Measurements from ENCODE around the gene COMT. TPM values are rescaled to one million over a fixed set of nuclear protein-coding genes. Genes with fewer than 3 reads are reported as not detected.

The COMT gene
- total RNA-seq, 5 donors from 2014 or later (not counting 1 experiment from before 2014, with no cell fraction given): 30.6 to 53.1 (median 50.5) TPM

GRCh38 chr22:19980766-19981165 is 39.2 kb downstream of the COMT start:
- H3K9me3 Mint-ChIP-seq: no peaks in the 10 kb centered on the region

GRCh38 chr22:19981171-19981960 is 39.8 kb downstream of the COMT start:
- H3K36me3 Mint-ChIP-seq: no peaks in the 10 kb centered on the region
- no peak for DNase-seq
- H3K27ac Mint-ChIP-seq: no peak overlapping the region
- H3K4me3 Mint-ChIP-seq: no peak overlapping the region
- no peak overlapping the region for H3K27ac ChIP-seq (ENCODE audit: low read length)
- peaks cover 0 to 26% of the 10 kb centered on the region in 2 experiments for H3K27me3 ChIP-seq (replicated peaks in 1 of 2; ENCODE audit: control insufficient read depth in 2 of 2, extremely low read depth in 1 of 2, insufficient read depth in 2 of 2, low read length in 1 of 2)
- no peaks in the 10 kb centered on the region for H3K9me3 Mint-ChIP-seq
- H3K4me3 ChIP-seq (ENCODE audit: control insufficient read depth in 1 of 2, extremely low read depth in 1 of 2, low read length in 1 of 2): no peak overlapping the region
- H3K36me3 ChIP-seq (ENCODE audit: control insufficient read depth in 2 of 2, extremely low read depth in 1 of 2, insufficient read depth in 1 of 2, low read length in 1 of 2): peaks cover 0 to 2% of the 10 kb centered on the region in 2 donors
- ChIA-PET CTCF (no interaction called here), POLR2A (no interaction called here)
- no peaks in the 10 kb centered on the region for H3K9me3 ChIP-seq
- no peak for ATAC-seq (replicated peaks in 1 of 4)
- H3K4me1 ChIP-seq (ENCODE audit: control insufficient read depth in 1 of 2, extremely low read depth in 1 of 2, insufficient read depth in 2 of 2, low read length in 2 of 2): peaks cover 0 to 7% of the 10 kb centered on the region in 2 experiments
- no peaks in the 10 kb centered on the region for H3K27me3 Mint-ChIP-seq
- 91% methylated on average over 33 of the region's 33 CpGs for WGBS (ENCODE audit: insufficient coverage)
- peaks cover 0 to 2% (median 2%) of the 10 kb centered on the region in 3 donors for H3K4me1 Mint-ChIP-seq

More at GRCh38 chr22:19980766-19981165, 39.2 kb downstream of the COMT start:
- Histone ChIP-seq H3K27me3 (replicated peaks in 1 of 2; ENCODE audit: control insufficient read depth in 2 of 2, extremely low read depth in 1 of 2, insufficient read depth in 2 of 2, low read length in 1 of 2) (peaks cover 0 to 20% of the 10 kb centered on the region in 2 experiments), H3K36me3 (ENCODE audit: control insufficient read depth in 2 of 2, extremely low read depth in 1 of 2, insufficient read depth in 1 of 2, low read length in 1 of 2) (peaks cover 0 to 2% of the 10 kb centered on the region in 2 donors), H3K27ac (ENCODE audit: low read length) (no peak overlapping the region), H3K4me1 (ENCODE audit: control insufficient read depth in 1 of 2, extremely low read depth in 1 of 2, insufficient read depth in 2 of 2, low read length in 2 of 2) (peaks cover 0 to 1% of the 10 kb centered on the region in 2 experiments), H3K4me3 (ENCODE audit: control insufficient read depth in 1 of 2, extremely low read depth in 1 of 2, low read length in 1 of 2) (no peak overlapping the region), H3K9me3 (no peaks in the 10 kb centered on the region)
- no peak for ATAC-seq (replicated peaks in 1 of 4)
- Mint-ChIP-seq H3K4me3 (no peak overlapping the region), H3K4me1 (no peaks in the 10 kb centered on the region), H3K27ac (no peak overlapping the region), H3K36me3 (no peaks in the 10 kb centered on the region), H3K27me3 (no peaks in the 10 kb centered on the region)
- ChIA-PET POLR2A (no interaction called here), CTCF (no interaction called here)
- WGBS (ENCODE audit: insufficient coverage): 93% methylated on average over 4 of the region's 7 CpGs
- no peak for DNase-seq

- no peaks in the 10 kb centered on the region for H3K36me3 Mint-ChIP-seq
- Histone ChIP-seq H3K27me3 (replicated peaks in 1 of 2; ENCODE audit: control insufficient read depth in 2 of 2, extremely low read depth in 1 of 2, insufficient read depth in 2 of 2, low read length in 1 of 2) (peaks cover 0 to 29% of the 10 kb centered on the region in 2 experiments), H3K4me3 (ENCODE audit: control insufficient read depth in 1 of 2, extremely low read depth in 1 of 2, low read length in 1 of 2) (no peak overlapping the region), H3K9me3 (no peaks in the 10 kb centered on the region), H3K36me3 (ENCODE audit: control insufficient read depth in 2 of 2, extremely low read depth in 1 of 2, insufficient read depth in 1 of 2, low read length in 1 of 2) (peaks cover 0 to 2% of the 10 kb centered on the region in 2 donors), H3K27ac (ENCODE audit: low read length) (no peak overlapping the region), H3K4me1 (ENCODE audit: control insufficient read depth in 1 of 2, extremely low read depth in 1 of 2, insufficient read depth in 2 of 2, low read length in 2 of 2) (peaks cover 0 to 13% of the 10 kb centered on the region in 2 experiments)
- ChIA-PET POLR2A (interaction anchor here in 1 of 2 donors (0.6 kb wide), 1 partner anchor 12 kb away, joined by 3 read pairs; no protein-coding TSS in a partner anchor), CTCF (no interaction called here)
- H3K9me3 Mint-ChIP-seq: no peaks in the 10 kb centered on the region
- peaks cover 0 to 3% (median 3%) of the 10 kb centered on the region in 3 donors for H3K4me1 Mint-ChIP-seq
- H3K4me3 Mint-ChIP-seq: no peak overlapping the region
- WGBS (ENCODE audit: insufficient coverage): 92% methylated on average over 14 of the region's 16 CpGs
- H3K27ac Mint-ChIP-seq: no peak overlapping the region
- DNase-seq (no peak), ATAC-seq (replicated peaks in 1 of 4) (no peak)
- no peaks in the 10 kb centered on the region for H3K27me3 Mint-ChIP-seq
Observed at GRCh38 chr22:19981961-19982920, 40.7 kb downstream of the COMT start.

DNA sequence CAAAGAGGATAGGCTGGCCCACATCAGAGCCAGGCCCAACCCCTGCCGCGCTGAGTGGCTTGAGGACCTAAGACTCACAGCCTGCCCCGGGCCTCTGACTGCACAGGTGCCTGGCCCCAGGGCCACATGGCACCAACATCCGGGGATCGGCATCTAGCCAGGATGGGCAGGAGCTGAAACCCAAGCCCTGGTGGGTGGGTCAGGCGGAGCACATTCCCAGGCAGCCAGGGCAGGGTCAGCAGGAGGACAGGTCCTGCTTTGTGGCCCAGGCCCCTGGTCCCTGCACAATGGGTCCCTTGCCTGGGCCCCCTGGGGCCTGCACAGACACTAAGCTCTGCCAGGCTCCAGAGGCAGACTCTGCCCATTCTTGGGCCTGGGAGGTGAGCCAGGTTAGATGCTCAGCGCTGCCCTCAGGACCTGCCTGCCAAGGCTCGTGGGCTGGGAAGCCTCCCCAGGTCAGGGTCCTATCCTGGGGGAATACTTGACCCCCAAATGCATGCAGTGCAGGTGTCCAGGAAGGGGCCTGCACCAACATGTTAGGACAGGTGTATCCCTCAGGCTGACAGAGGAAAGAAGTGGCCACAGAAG is 41.5 kb downstream of the COMT start:
- Mint-ChIP-seq H3K4me1 (peaks cover 0 to 3% (median 3%) of the 10 kb centered on the region in 3 donors), H3K9me3 (no peaks in the 10 kb centered on the region), H3K27me3 (no peaks in the 10 kb centered on the region), H3K36me3 (no peaks in the 10 kb centered on the region), H3K27ac (no peak overlapping the region), H3K4me3 (no peak overlapping the region)
- peaks cover 0 to 2% of the 10 kb centered on the region in 2 donors for H3K36me3 ChIP-seq (ENCODE audit: control insufficient read depth in 2 of 2, extremely low read depth in 1 of 2, insufficient read depth in 1 of 2, low read length in 1 of 2)
- H3K4me3 ChIP-seq (ENCODE audit: control insufficient read depth in 1 of 2, extremely low read depth in 1 of 2, low read length in 1 of 2): no peak overlapping the region
- CTCF ChIA-PET: no interaction called here
- H3K27me3 ChIP-seq (replicated peaks in 1 of 2; ENCODE audit: control insufficient read depth in 2 of 2, extremely low read depth in 1 of 2, insufficient read depth in 2 of 2, low read length in 1 of 2): peaks cover 0 to 25% of the 10 kb centered on the region in 2 experiments
- DNase-seq (no peak), ATAC-seq (replicated peaks in 1 of 4) (no peak)
- no peaks in the 10 kb centered on the region for H3K9me3 ChIP-seq
- WGBS (ENCODE audit: insufficient coverage): 93% methylated on average over 8 of the region's 8 CpGs
- H3K27ac ChIP-seq (ENCODE audit: low read length): no peak overlapping the region
- peaks cover 0 to 19% of the 10 kb centered on the region in 2 experiments for H3K4me1 ChIP-seq (ENCODE audit: control insufficient read depth in 1 of 2, extremely low read depth in 1 of 2, insufficient read depth in 2 of 2, low read length in 2 of 2)
- POLR2A ChIA-PET: no interaction called here

DNA sequence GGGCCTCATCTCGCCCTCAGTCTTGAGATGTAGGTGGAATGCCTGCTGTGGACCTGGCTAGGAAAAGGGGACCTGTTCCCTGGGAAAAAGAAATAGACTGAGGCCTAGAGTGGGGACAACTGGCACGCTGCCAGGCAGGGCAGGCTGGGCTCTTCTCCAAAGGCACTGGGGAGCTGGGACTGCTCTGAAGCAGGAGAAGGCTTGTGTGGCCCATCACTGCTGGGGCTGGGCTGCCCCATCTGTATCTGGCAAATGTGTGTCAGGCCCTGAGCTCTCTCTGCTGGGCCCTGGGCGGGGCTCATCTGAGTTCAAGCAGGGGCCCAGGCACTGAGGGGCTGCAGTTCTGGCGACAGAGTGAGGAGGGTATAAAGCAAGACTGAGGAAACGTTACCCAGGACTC is 42.2 kb downstream of the COMT start:
- Histone ChIP-seq H3K4me3 (ENCODE audit: control insufficient read depth in 1 of 2, extremely low read depth in 1 of 2, low read length in 1 of 2) (no peak overlapping the region), H3K9me3 (no peaks in the 10 kb centered on the region), H3K27ac (ENCODE audit: low read length) (no peak overlapping the region), H3K27me3 (replicated peaks in 1 of 2; ENCODE audit: control insufficient read depth in 2 of 2, extremely low read depth in 1 of 2, insufficient read depth in 2 of 2, low read length in 1 of 2) (peaks cover 0 to 25% of the 10 kb centered on the region in 2 experiments), H3K4me1 (ENCODE audit: control insufficient read depth in 1 of 2, extremely low read depth in 1 of 2, insufficient read depth in 2 of 2, low read length in 2 of 2) (peaks cover 0 to 19% of the 10 kb centered on the region in 2 experiments), H3K36me3 (ENCODE audit: control insufficient read depth in 2 of 2, extremely low read depth in 1 of 2, insufficient read depth in 1 of 2, low read length in 1 of 2) (peaks cover 0 to 2% of the 10 kb centered on the region in 2 donors)
- POLR2A ChIA-PET: no interaction called here
- Mint-ChIP-seq H3K27ac (no peak overlapping the region), H3K9me3 (no peaks in the 10 kb centered on the region), H3K27me3 (no peaks in the 10 kb centered on the region), H3K4me1 (peaks cover 0 to 3% (median 3%) of the 10 kb centered on the region in 3 donors), H3K4me3 (no peak overlapping the region), H3K36me3 (no peaks in the 10 kb centered on the region)
- DNase-seq (no peak), ATAC-seq (replicated peaks in 1 of 4) (no peak)
- CTCF ChIA-PET: interaction anchor here in 1 of 2 donors (0.6 kb wide), 1 partner anchor 934 kb away, joined by 3 read pairs; no protein-coding TSS in a partner anchor
- WGBS (ENCODE audit: insufficient coverage): 94% methylated on average over 2 of the region's 5 CpGs

Measured in T-cell (primary cell).